ENCODE results near the gene ANKRD39.

The ANKRD39 gene

DNA sequence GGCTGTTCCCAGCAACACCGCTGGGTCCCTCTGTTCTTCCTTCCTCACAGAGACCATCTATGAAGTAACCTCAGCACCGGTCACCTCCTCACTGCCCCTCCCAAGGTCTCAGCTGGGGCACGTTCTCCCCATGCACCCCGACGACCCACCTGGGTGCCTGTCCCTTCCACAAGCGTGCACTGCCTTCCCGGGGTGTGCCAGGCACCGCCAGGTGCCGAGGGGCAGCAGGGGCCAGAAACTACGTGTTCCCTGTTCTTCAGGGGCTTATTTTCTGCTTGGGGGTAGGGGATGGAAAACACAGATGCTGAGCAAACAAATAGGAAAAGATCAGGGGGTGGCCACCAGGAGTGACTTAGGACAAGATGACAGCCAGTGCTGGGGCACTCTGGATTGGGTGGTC, 42.4 kb upstream of the ANKRD39 start:
- TF ChIP-seq TEAD4 (IDR thresholded peaks at IDR 0.05), result no peak
- TF ChIP-seq EP300 (IDR thresholded peaks at IDR 0.05; ENCODE audit: borderline replicate concordance), result no peak
- no peak for TF ChIP-seq EGR1 (IDR thresholded peaks at IDR 0.05)
- TF ChIP-seq, protein P1, sequence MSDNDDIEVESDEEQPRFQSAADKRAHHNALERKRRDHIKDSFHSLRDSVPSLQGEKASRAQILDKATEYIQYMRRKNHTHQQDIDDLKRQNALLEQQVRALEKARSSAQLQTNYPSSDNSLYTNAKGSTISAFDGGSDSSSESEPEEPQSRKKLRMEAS (IDR thresholded peaks at IDR 0.05), result no peak
- no peak for TF ChIP-seq FOXM1 (IDR thresholded peaks at IDR 0.05; ENCODE audit: borderline replicate concordance, low read depth)
- no peak for TF ChIP-seq CEBPB (IDR thresholded peaks at IDR 0.05)
- TF ChIP-seq NFIC (IDR thresholded peaks at IDR 0.05), result no peak
- TF ChIP-seq YY1 (IDR thresholded peaks at IDR 0.05; ENCODE audit: low read depth), result no peak
- no peak for TF ChIP-seq TAF1 (IDR thresholded peaks at IDR 0.05; ENCODE audit: low read depth)
- TF ChIP-seq ZBTB7A (IDR thresholded peaks at IDR 0.05; ENCODE audit: low read depth), result no peak
- TF ChIP-seq, protein P2, sequence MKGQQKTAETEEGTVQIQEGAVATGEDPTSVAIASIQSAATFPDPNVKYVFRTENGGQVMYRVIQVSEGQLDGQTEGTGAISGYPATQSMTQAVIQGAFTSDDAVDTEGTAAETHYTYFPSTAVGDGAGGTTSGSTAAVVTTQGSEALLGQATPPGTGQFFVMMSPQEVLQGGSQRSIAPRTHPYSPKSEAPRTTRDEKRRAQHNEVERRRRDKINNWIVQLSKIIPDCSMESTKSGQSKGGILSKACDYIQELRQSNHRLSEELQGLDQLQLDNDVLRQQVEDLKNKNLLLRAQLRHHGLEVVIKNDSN (IDR thresholded peaks at IDR 0.05), result no peak
- no peak for TF ChIP-seq RAD21 (IDR thresholded peaks at IDR 0.05; ENCODE audit: low read depth)
- TF ChIP-seq, protein P3, sequence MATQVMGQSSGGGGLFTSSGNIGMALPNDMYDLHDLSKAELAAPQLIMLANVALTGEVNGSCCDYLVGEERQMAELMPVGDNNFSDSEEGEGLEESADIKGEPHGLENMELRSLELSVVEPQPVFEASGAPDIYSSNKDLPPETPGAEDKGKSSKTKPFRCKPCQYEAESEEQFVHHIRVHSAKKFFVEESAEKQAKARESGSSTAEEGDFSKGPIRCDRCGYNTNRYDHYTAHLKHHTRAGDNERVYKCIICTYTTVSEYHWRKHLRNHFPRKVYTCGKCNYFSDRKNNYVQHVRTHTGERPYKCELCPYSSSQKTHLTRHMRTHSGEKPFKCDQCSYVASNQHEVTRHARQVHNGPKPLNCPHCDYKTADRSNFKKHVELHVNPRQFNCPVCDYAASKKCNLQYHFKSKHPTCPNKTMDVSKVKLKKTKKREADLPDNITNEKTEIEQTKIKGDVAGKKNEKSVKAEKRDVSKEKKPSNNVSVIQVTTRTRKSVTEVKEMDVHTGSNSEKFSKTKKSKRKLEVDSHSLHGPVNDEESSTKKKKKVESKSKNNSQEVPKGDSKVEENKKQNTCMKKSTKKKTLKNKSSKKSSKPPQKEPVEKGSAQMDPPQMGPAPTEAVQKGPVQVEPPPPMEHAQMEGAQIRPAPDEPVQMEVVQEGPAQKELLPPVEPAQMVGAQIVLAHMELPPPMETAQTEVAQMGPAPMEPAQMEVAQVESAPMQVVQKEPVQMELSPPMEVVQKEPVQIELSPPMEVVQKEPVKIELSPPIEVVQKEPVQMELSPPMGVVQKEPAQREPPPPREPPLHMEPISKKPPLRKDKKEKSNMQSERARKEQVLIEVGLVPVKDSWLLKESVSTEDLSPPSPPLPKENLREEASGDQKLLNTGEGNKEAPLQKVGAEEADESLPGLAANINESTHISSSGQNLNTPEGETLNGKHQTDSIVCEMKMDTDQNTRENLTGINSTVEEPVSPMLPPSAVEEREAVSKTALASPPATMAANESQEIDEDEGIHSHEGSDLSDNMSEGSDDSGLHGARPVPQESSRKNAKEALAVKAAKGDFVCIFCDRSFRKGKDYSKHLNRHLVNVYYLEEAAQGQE (IDR thresholded peaks at IDR 0.05; ENCODE audit: low read depth), result no peak
- no peak for TF ChIP-seq CREB1 (IDR thresholded peaks at IDR 0.05; ENCODE audit: low read depth)
- no peak for TF ChIP-seq TCF12 (IDR thresholded peaks at IDR 0.05; ENCODE audit: low read depth)

DNA sequence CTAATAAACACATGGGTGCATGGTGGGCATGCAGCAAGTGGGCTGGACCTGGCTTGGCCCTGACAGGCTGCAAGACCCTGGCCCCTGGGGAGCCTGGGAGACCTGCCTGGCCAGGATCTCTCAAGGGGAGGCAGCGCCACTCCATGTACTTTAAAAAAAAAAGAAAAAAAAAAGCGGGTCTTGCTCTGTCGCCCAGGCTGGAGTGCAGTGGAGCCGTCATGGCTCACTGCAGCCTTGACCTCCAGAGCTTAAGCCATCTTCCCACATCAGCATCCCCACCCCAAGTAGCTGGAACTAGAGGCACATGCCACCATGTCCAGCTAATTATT, 41.6 kb upstream of the ANKRD39 start:
- no peak for TF ChIP-seq FOXM1 (IDR thresholded peaks at IDR 0.05; ENCODE audit: borderline replicate concordance, low read depth)

DNA sequence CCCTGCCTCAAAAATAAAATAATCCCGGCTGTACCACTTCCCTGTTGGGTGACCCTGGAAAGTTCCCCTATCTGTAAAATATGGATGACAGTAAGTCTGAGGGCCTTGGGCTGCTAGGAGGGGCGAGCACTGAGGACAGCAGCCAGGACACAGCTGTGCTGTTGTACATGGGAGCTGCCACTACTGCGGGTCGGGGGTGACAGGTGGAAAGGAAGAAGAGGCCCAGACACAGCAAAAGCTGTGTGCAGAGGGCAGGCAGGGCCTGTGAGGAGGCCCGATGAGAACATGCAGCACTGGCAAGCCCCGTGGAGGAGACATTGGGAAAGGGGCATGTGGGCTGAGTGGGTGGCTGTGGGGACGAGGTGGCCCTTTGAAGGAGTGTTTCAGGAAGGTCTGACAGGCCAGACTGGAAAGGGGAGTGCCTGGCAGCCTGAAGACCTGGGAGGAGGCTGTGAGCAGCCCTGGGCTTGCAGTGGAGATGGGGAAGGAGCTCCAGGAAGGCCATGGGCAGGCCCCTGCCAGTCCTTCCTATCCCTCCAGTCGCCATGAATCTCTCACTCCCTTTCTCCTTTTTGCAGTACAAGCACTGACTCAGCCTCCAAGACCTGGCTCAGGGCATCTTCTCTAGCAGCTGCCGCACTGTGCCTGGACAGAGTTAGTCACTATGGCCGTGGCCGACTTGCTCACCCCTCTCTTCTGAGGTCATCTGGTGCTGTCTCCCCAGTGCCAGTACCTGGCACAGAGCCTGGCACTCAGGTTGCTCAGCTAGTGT, 41.0 kb upstream of the ANKRD39 start:
- TF ChIP-seq EP300 (IDR thresholded peaks at IDR 0.05; ENCODE audit: borderline replicate concordance), result no peak
- no peak for TF ChIP-seq YY1 (IDR thresholded peaks at IDR 0.05; ENCODE audit: low read depth)
- TF ChIP-seq FOXM1 (IDR thresholded peaks at IDR 0.05; ENCODE audit: borderline replicate concordance, low read depth), result no peak
- TF ChIP-seq, protein P3 (IDR thresholded peaks at IDR 0.05; ENCODE audit: low read depth), result no peak
- TF ChIP-seq, protein P2 (IDR thresholded peaks at IDR 0.05), result no peak
- no peak for TF ChIP-seq TEAD4 (IDR thresholded peaks at IDR 0.05)
- TF ChIP-seq, protein P1 (IDR thresholded peaks at IDR 0.05), result no peak
- TF ChIP-seq TAF1 (IDR thresholded peaks at IDR 0.05; ENCODE audit: low read depth), result no peak
- no peak for TF ChIP-seq RAD21 (IDR thresholded peaks at IDR 0.05; ENCODE audit: low read depth)
- no peak for TF ChIP-seq TCF12 (IDR thresholded peaks at IDR 0.05; ENCODE audit: low read depth)
- TF ChIP-seq ZBTB7A (IDR thresholded peaks at IDR 0.05; ENCODE audit: low read depth), result no peak
- no peak for TF ChIP-seq NFIC (IDR thresholded peaks at IDR 0.05)
- no peak for TF ChIP-seq CEBPB (IDR thresholded peaks at IDR 0.05)
- no peak for TF ChIP-seq CREB1 (IDR thresholded peaks at IDR 0.05; ENCODE audit: low read depth)
- no peak for TF ChIP-seq EGR1 (IDR thresholded peaks at IDR 0.05)

DNA sequence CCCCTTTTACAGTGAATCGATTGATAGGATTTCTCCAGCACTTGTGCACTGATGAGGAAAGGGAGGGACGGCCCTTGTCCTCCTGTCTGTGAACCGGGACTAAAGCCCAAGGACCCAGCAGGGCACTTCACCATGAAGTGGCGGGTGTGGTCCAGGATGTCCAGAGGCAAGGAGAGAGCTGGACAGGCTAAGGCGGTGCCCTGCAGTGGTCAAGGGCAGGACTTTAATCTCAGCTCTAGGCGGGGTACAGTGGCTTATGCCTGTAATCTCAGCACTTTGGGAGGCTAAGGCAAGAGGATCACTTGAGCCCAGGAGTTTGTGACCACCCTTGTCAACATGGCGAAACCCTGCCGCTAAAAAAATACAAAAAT, 40.3 kb upstream of the ANKRD39 start:
- TF ChIP-seq NFIC (IDR thresholded peaks at IDR 0.05) (no peak), ZBTB7A (IDR thresholded peaks at IDR 0.05; ENCODE audit: low read depth) (no peak), YY1 (IDR thresholded peaks at IDR 0.05; ENCODE audit: low read depth) (no peak), EP300 (IDR thresholded peaks at IDR 0.05; ENCODE audit: borderline replicate concordance) (no peak), EGR1 (IDR thresholded peaks at IDR 0.05) (no peak), TCF12 (IDR thresholded peaks at IDR 0.05; ENCODE audit: low read depth) (no peak)
- TF ChIP-seq, protein P3 (IDR thresholded peaks at IDR 0.05; ENCODE audit: low read depth), result no peak
- TF ChIP-seq, protein P1 (IDR thresholded peaks at IDR 0.05), result no peak
